K562 (cell line): Measurements from ENCODE around the gene YARS1. TPM values are rescaled to one million over a fixed set of nuclear protein-coding genes. Genes with fewer than 3 reads are reported as not detected.

ENCODE experiments used
- CBFA2T3 ChIP-seq: fragments of 450-650 bp; IDR thresholded peaks from 2 replicates; pipeline ENCODE4 v1.6.1; 2017
- CREB1 ChIP-seq, 2 experiments: sonication (generic) in 1 of 2; formaldehyde crosslinking in 1 of 2; IDR thresholded peaks; 2 replicates each; pipeline versions ENCODE4 v1.6.1 to v1.8.0; 2012 to 2022; ENCODE audit warnings: inconsistent platforms in 1 of 2, mild to moderate bottlenecking in 1 of 2, missing genetic modification reagents in 1 of 2, moderate library complexity in 1 of 2
- CREM ChIP-seq: IDR thresholded peaks from 2 replicates; pipeline ENCODE4 v1.6.1; 2014; ENCODE audit warnings: antibody characterized with exemption, low read depth
- ELF4 ChIP-seq: fragments of 450-650 bp; formaldehyde crosslinking; IDR thresholded peaks from 2 replicates; pipeline ENCODE4 v1.4.0; 2022; ENCODE audit warnings: missing genetic modification characterization
- ESRRB ChIP-seq: fragments of 250-450 bp; sonication (Bioruptor Pico); IDR thresholded peaks from 2 replicates; pipeline ENCODE4 v1.5.0; 2020; ENCODE audit warnings: mild to moderate bottlenecking, moderate library complexity, borderline replicate concordance
- HCFC1 ChIP-seq: IDR thresholded peaks from 2 replicates; pipeline ENCODE4 v1.6.1; 2012; ENCODE audit warnings: low read depth, low read length, improper control_type of control experiment
- HDAC8 ChIP-seq: fragments of 450-650 bp; IDR thresholded peaks from 2 replicates; pipeline ENCODE4 v1.6.1; 2016; ENCODE audit warnings: mild to moderate bottlenecking, missing genetic modification characterization, moderate library complexity, missing compliant biosample characterization
- HNRNPL ChIP-seq: fragments of 200-400 bp; formaldehyde crosslinking; IDR thresholded peaks from 2 replicates; pipeline ENCODE4 v1.6.1; 2017; ENCODE audit warnings: low read depth, mild to moderate bottlenecking, low read length
- NCOA6 ChIP-seq: fragments of 450-650 bp; IDR thresholded peaks from 2 replicates; pipeline ENCODE4 v1.6.1; 2017; ENCODE audit warnings: mild to moderate bottlenecking
- PCBP1 ChIP-seq: fragments of 200-400 bp; formaldehyde crosslinking; IDR thresholded peaks from 2 replicates; pipeline ENCODE4 v1.6.1; 2018; ENCODE audit warnings: mild to moderate bottlenecking, low read depth, low read length; ENCODE audit not compliant: poor library complexity, severe bottlenecking
- RBM34 ChIP-seq: fragments of 200-400 bp; formaldehyde crosslinking; IDR thresholded peaks from 2 replicates; pipeline ENCODE4 v1.6.1; 2018; ENCODE audit warnings: low read length, borderline replicate concordance; ENCODE audit not compliant: insufficient read depth
- STAT5B ChIP-seq: fragments of 250-450 bp; sonication (Bioruptor Pico); IDR thresholded peaks from 2 replicates; pipeline ENCODE4 v1.8.0; 2021; ENCODE audit warnings: mild to moderate bottlenecking, inconsistent platforms
- ZNF121 ChIP-seq: sonication (generic); formaldehyde crosslinking; conservative IDR thresholded peaks from 2 replicates; pipeline ENCODE4 v1.8.0; 2022; ENCODE audit warnings: missing genetic modification reagents
- ZNF24 ChIP-seq: fragments of 450-650 bp; IDR thresholded peaks from 2 replicates; pipeline ENCODE4 v1.6.1; 2016
- polyA plus RNA-seq, 8 experiments: library from polyadenylated mRNA; depleted of rRNA in 4 of 8; stranded (reverse) in 5 of 8; unstranded in 3 of 8; fragments of >200 nt; fragmentation: Nextera tagmentation in 2 of 8; fragmentation: Illumina TruSeq in 1 of 8; extraction: Ambion mirVana in 2 of 8; extraction: Trizol in 1 of 8; gene quantifications; 2 replicates each; pipeline versions ENCODE4 v1.2.1 to v1.2.3, GENCODE V29; 2011 to 2014; ENCODE audit warnings: inconsistent platforms in 1 of 8, missing spikeins in 1 of 8
- total RNA-seq, 7 experiments: library from RNA; depleted of rRNA in 6 of 7; stranded (reverse); fragments of >200 nt in 6 of 7; fragmentation: Illumina TruSeq in 2 of 7; extraction: Trizol in 2 of 7; gene quantifications; 2 replicates each; pipeline versions ENCODE4 v1.2.1 to v1.2.3, GENCODE V29; 2011 to 2021; ENCODE audit warnings: low replicate concordance in 1 of 7
- TF ChIP-seq, protein P1 (sequence below): conservative IDR thresholded peaks from 2 replicates; pipeline ENCODE4 v1.6.1; 2011; ENCODE audit warnings: low read depth, mild to moderate bottlenecking, low read length; ENCODE audit not compliant: control insufficient read depth
- TF ChIP-seq, protein P2 (sequence below), 2 experiments: fragments of 450-650 bp; IDR thresholded peaks; 2 replicates each; pipeline ENCODE4 v1.6.1; 2016; ENCODE audit warnings: mild to moderate bottlenecking in 2 of 2, borderline replicate concordance in 1 of 2, low read depth in 1 of 2, moderate library complexity in 1 of 2
- TF ChIP-seq, protein P3 (sequence below): sonication (generic); formaldehyde crosslinking; IDR thresholded peaks from 2 replicates; pipeline ENCODE4 v1.8.0; 2022; ENCODE audit warnings: mild to moderate bottlenecking, missing genetic modification reagents, borderline replicate concordance

Gene YARS1
- total and polyA plus RNA-seq, 9 of the 15 experiments (the other 6 are each of a cell fraction or from before 2014, with no cell fraction given): 66.2 to 336 (median 201) TPM

DNA sequence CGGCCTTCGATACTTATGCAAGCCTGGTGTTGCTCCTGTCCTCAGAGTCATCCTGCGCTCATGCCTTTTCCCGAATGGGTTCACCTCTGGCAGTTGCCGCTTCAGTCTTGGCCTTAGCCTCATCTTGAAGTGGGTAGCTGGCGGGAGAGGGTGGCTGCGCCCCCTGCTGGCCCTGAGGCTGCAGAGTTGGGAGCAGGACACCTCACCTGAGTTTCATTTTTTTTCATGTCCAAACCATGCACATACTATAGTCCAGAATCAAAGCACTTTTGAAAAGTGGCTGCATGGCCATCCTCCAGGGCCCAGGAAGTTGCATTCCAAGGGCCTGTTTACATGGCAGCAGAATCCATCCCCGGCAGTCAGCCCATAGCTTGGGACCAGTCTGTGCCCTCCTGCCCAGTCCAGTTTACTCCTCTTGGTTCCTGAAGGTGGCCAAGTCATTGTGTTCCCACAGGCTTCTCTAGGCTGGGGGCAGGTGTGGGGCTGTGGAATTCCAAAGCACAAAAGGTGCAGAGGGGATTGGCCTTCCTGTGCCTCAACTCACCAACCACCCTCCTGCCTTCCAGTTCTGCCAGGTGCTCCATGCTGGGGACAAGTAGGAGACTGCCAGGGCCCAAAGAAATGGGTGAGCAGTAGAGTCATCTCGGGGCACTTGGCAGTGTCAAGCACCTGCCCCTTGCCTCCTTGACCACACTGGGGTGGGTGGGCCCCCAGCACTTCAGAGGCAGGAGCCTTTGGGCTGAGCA lies 44.0 kb downstream of the YARS1 start (continued):
- TF ChIP-seq PCBP1 (no peak), CREM (peak; percentile 35; the same call in 1 of the 2 replicates), RBM34 (no peak), CREB1 (IDR thresholded peaks at IDR 0.05) (no peak), CREB1 (CRISPR knock-in tag; IDR thresholded peaks at IDR 0.05) (no peak), STAT5B (CRISPR knock-in tag) (no peak), ZNF24 (peak; percentile 24; the same call in 1 of the 2 replicates), ESRRB (no peak), ELF4 (no peak), CBFA2T3 (no peak), ZNF121 (CRISPR knock-in tag) (no peak), HDAC8 (tag) (no peak), HCFC1 (peak; percentile 41; the same call in 1 of the 2 replicates), NCOA6 (no peak), HNRNPL (no peak)
- TF ChIP-seq, protein P1, sequence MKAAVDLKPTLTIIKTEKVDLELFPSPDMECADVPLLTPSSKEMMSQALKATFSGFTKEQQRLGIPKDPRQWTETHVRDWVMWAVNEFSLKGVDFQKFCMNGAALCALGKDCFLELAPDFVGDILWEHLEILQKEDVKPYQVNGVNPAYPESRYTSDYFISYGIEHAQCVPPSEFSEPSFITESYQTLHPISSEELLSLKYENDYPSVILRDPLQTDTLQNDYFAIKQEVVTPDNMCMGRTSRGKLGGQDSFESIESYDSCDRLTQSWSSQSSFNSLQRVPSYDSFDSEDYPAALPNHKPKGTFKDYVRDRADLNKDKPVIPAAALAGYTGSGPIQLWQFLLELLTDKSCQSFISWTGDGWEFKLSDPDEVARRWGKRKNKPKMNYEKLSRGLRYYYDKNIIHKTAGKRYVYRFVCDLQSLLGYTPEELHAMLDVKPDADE: no peak
- TF ChIP-seq, protein P2, sequence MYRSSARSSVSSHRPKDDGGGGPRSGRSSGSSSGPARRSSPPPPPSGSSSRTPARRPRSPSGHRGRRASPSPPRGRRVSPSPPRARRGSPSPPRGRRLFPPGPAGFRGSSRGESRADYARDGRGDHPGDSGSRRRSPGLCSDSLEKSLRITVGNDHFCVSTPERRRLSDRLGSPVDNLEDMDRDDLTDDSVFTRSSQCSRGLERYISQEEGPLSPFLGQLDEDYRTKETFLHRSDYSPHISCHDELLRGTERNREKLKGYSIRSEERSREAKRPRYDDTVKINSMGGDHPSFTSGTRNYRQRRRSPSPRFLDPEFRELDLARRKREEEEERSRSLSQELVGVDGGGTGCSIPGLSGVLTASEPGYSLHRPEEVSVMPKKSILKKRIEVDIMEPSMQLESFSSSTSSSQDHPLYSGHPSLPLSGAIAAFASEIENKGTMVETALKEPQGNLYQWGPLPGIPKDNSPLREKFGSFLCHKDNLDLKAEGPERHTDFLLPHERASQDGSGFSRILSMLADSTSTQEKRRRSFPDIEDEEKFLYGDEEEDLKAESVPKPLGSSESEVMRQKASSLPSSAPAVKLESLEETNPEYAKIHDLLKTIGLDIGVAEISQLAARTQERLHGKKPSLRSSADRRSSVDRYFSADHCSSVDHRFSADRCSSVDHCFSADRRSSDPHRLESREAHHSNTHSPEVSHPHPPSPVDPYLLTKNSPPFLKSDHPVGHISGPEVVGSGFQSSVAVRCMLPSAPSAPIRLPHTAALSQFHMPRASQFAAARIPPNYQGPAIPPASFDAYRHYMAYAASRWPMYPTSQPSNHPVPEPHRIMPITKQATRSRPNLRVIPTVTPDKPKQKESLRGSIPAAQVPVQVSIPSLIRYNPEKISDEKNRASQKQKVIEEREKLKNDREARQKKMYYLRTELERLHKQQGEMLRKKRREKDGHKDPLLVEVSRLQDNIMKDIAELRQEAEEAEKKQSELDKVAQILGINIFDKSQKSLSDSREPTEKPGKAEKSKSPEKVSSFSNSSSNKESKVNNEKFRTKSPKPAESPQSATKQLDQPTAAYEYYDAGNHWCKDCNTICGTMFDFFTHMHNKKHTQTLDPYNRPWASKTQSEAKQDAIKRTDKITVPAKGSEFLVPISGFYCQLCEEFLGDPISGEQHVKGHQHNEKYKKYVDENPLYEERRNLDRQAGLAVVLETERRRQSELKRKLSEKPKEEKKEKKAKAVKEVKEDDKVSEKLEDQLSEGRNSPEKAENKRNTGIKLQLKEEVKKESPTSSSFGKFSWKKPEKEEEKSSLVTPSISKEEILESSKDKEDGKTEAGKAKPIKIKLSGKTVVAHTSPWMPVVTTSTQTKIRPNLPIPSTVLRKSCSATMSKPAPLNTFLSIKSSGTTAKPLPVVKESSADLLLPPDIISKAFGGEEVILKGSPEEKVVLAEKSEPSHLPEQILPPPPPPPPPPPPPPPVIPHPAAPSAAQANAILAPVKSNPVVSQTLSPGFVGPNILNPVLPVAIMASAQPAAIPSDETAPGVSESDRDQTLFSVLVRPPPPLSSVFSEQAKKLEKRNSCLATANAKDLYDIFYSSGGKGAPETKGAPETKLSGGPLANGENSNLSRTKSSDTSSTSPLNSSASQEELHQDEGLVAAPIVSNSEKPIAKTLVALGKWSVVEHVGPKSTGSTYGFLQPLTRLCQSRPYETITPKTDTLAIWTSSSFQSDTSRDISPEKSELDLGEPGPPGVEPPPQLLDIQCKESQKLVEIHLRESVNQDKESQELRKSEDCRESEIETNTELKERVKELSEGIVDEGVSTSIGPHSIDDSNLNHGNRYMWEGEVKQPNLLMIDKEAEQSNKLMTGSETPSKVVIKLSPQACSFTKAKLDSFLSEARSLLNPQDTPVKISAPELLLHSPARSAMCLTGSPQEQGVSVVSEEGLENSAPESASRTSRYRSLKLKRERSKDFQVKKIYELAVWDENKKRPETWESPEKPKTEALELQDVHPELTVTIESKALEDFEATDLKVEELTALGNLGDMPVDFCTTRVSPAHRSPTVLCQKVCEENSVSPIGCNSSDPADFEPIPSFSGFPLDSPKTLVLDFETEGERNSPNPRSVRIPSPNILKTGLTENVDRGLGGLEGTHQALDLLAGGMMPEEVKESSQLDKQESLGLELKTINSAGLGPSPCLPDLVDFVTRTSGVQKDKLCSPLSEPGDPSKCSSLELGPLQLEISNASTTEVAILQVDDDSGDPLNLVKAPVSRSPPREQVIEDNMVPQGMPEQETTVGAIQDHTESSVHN (IDR thresholded peaks at IDR 0.05; ENCODE audit: borderline replicate concordance in 1 of 2, low read depth in 1 of 2): no peak
- TF ChIP-seq, protein P3, sequence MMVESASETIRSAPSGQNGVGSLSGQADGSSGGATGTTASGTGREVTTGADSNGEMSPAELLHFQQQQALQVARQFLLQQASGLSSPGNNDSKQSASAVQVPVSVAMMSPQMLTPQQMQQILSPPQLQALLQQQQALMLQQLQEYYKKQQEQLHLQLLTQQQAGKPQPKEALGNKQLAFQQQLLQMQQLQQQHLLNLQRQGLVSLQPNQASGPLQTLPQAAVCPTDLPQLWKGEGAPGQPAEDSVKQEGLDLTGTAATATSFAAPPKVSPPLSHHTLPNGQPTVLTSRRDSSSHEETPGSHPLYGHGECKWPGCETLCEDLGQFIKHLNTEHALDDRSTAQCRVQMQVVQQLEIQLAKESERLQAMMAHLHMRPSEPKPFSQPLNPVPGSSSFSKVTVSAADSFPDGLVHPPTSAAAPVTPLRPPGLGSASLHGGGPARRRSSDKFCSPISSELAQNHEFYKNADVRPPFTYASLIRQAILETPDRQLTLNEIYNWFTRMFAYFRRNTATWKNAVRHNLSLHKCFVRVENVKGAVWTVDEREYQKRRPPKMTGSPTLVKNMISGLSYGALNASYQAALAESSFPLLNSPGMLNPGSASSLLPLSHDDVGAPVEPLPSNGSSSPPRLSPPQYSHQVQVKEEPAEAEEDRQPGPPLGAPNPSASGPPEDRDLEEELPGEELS: no peak
